GM18511 (cell line): ENCODE measurements around the gene ARIH1.
"Not testable (repeated sequence)": the region's sequence is repeated elsewhere in the genome, so short reads cannot be mapped to it uniquely, and the experiment has no call there.

Source experiments
- ATAC-seq: cut with Tn5 transposase; IDR thresholded peaks from one replicate; pipeline ENCODE4 v1.9.1; 2021; ENCODE audit warnings: mild to moderate bottlenecking, moderate library complexity; ENCODE audit not compliant: unreplicated experiment

ARIH1 gene, protein sequence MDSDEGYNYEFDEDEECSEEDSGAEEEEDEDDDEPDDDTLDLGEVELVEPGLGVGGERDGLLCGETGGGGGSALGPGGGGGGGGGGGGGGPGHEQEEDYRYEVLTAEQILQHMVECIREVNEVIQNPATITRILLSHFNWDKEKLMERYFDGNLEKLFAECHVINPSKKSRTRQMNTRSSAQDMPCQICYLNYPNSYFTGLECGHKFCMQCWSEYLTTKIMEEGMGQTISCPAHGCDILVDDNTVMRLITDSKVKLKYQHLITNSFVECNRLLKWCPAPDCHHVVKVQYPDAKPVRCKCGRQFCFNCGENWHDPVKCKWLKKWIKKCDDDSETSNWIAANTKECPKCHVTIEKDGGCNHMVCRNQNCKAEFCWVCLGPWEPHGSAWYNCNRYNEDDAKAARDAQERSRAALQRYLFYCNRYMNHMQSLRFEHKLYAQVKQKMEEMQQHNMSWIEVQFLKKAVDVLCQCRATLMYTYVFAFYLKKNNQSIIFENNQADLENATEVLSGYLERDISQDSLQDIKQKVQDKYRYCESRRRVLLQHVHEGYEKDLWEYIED

DNA sequence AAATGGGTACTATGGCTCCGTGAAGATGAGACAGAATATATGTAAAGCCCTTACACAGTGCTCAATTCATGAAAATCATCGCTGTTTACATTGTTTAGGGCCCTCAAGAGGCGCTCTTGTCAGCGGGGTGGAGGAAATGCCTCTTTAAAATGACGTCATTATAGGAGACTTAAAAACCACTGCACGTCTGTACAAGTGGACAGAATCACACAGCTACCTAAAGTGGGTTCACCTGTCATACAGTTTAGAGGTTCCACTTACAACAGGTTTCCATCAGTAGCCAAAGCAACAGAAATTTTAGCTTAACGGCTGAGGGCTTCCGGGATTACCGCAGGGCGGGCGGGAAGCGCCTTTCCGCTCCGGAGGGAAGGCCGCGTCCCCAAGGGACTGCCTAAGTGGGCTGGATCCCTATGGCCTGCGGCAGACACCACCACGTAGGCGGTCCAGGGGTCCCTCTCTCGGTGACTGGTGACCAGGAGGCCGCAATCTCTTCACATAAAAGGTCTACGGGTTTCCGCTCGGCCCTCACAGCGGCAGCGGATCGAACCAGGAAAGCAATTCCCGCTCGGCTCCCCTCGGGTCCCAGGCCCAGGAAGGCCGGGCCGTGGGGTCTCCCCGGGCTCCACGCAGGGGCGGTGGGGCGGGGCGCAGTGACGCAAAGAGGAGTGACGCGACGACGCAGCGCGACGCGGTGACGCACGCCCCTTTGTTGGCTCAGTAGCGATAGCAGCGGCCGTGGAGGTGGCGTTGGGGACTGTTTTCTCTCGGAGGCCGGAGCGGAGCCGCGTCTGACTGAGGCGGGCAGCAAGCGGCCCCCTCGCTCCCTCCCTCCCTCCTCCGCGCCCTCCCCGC is at the start of gene ARIH1:
TSS of gene ARIH1 (plus strand) at position 717 of the 852 bp plus-strand sequence. CDS start 310 bp downstream, outside the sequence.
- ATAC-seq = peak; percentile 82

DNA sequence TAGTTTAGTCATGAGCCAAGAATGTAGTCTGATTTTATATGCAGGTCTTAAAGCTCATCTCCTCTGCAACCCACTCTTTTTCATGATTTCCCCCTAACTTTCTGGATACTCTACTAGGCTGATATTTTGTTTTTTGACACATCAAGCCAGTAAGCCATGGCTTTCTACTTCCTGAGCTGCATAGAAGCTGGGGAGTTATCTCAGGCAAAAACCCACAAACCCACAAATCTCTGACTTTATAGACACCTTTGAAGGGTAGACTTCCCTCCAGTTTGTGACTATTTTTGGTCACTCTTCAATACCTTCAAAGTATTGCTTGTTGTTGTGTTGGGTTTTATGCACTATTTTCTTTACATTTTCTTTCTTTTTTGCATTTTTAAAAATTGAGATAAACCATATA is 47.4 kb upstream of the ARIH1 start:
- ATAC-seq = no peak

DNA sequence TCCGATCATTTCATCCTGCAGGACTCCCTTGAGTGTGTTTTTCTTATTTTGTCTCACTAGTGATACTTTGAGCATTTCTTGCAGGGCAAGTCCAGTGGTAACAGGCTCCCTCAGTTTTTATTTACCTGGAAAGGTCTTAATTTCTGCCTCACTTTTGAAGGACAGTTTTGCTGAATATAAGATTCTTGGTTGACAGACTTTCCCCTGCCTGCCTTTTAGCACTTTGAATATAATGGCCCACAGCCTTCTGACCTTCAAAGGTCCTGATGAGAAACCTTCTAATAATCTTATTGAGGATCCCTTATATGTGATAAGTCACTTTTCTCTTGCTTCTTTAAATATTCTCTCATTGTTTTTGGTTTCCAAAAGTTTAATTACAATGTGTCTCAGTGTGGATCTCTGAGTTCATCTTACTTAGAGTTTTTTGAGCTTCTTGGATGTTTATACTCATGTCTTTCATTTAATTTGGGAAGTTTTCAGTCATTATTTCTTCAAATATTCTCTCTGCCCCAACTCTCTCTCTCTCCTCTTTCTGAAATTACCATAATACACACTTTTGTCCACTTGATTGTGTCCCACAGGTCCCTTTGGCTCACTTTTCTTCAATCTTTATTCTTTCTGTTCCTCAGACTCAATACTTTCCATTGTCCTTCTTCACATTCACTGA is 36.3 kb upstream of the ARIH1 start:
- no peak for ATAC-seq

DNA sequence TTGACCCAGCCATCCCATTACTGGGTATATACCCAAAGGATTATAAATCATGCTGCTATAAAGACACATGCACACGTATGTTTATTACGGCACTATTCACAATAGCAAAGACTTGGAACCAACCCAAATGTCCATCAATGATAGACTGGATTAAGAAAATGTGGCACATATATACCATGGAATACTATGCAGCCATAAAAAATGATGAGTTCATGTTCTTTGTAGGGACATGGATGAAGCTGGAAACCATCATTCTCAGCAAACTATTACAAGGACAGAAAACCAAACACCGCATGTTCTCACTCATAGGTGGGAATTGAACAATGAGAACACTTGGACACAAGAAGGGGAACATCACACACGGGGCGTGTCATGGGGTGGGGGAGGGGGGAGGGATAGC is 31.3 kb upstream of the ARIH1 start:
- not testable (repeated sequence) for ATAC-seq

DNA sequence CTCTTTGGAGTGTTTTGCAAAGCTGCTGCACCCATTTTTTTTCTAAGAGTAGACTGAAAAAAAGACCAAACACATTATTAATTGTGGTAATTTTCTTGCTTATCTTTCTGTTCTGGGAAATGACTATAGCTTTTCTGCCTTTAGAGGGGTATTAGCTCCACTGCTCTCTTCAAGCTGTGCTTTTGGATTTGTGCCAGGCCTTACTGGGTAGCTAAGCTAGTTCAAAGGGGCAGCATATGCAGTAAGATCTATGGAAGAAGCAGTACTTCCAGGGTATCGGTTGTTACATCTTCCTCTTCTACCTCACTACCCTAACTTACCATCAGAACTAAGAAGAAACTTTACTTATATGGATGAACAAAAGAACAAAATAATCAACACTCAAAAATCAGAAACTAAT is 28.7 kb upstream of the ARIH1 start:
- ATAC-seq = no peak

DNA sequence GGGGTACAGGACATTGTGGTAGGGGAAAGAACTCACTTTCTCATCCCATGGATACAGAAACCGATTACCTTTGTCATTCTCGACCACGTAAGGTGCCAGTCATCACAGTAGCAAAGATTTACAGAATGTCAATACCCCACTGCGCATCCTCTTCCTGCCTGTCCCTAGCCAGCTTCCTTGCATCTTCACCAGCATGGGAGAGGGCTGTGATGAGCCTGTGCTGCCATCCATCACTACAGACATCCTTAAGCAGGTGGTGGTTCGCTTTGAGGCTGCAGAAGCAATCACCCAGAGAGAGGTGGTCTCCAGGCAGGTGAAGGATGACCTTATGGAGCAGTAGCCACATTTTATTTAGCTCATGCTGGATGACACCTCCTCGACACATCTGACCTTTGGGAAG is 23.3 kb upstream of the ARIH1 start:
- ATAC-seq = no peak

DNA sequence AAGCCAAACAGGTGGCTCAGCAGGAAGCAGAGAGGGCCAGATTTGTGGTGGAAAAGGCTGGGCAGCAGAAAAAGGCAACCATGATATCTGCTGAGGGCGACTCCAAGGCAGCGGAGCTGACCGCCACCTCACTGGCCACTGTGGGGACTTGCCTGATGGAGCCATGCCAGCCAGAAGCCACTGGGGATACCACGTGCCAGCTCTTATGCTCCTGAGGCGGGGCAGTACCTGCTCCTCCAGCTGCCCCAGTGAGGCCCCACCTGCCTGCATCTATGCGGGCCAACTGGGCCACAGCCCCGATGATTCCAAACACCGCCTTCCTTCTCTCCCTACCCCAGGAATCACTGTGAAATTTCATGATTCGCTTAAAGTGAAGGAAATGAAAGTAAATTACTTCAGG is 22.9 kb upstream of the ARIH1 start:
- no peak for ATAC-seq

DNA sequence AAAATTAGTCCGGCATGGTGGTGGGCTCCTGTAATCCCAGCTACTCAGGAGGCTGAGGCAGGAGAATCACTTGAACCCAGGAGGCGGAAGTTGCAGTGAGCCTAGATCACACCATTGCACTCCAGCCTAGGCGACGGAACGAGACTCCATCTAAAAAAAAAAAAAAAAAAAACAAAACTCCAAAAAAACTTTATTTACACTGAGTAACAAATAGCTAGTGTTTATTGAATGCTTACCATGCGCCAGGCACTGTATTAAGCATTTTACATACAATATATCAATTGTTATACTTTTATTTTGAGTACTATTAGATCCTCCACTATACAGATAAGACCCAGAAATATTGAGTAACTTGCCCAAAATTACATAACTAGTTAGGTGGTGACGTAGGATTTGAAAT is 17.4 kb upstream of the ARIH1 start:
- ATAC-seq = no peak

DNA sequence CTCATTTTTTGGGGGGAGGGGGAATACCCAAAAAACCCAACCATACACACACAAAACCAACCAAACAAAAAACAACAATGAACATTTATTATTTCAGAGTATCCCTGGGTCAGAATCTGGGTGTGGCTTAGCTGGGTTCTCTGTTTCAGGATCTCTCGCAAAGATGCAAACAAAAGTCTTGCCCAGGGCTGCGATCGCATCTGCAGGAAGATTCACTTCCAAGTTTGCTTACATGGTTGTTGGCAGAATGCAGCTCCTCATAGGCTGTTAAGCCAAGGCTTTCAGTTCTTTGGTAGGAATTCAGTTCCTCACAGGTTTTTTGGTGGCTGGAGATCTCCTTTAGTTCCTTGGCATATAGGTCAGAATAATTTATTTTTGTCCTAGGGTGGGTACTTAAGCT is 13.7 kb upstream of the ARIH1 start:
- ATAC-seq = no peak

DNA sequence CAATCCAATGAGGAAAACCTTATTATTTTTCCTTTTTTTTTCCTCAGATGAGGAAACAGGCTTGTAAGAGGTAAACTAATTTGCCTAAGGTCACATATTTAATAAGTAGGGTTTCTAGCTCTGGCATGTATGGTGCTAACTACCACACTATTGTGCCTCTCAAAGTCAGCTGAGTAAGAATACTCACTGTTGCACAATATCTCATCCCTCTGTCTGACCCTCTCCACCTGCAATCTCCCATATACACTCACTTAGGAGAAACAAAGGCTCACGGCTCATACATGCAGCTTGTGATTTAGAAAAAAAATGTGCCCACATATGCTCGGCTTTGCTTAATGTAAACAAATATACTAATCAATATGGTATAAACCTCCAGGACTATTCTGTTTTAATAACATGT is 10.4 kb upstream of the ARIH1 start:
- no peak for ATAC-seq

DNA sequence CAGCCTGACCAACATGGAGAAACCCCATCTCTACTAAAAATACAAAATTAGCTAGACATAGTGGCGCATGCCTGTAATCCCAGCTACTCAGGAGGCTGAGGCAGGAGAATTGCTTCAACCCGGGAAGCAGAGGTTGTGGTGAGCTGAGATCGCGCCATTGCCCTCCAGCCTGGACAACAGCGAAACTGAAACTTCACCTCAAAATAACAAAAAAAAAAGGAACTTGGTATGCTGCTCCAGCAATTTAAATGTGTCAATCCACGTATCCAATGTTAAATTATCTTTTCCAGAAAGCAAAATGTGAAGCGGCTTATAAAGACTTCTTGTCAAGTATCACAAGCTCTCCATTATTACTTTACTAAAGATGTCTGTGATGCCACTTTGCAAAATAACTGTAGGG is 9.9 kb upstream of the ARIH1 start:
- no peak for ATAC-seq

DNA sequence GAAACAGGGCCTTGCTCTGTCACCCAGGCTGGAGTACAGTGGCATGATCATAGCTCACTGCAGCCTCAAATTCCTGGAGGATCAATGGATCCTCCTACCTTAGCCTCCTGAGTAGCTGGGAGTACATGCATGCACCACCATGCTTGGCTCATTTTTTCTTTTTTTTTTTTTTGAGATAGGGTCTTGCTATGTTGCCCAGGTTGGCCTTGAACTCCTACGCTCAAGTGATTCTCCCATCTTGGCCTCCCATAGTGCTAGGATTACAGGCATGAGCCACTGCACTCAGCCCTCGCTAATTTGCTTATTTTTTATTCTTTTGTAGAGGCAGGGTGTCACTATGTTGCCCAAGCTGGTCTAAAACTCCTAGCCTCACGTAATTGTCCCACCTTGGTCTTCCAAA is 6.0 kb upstream of the ARIH1 start:
- ATAC-seq = no peak

DNA sequence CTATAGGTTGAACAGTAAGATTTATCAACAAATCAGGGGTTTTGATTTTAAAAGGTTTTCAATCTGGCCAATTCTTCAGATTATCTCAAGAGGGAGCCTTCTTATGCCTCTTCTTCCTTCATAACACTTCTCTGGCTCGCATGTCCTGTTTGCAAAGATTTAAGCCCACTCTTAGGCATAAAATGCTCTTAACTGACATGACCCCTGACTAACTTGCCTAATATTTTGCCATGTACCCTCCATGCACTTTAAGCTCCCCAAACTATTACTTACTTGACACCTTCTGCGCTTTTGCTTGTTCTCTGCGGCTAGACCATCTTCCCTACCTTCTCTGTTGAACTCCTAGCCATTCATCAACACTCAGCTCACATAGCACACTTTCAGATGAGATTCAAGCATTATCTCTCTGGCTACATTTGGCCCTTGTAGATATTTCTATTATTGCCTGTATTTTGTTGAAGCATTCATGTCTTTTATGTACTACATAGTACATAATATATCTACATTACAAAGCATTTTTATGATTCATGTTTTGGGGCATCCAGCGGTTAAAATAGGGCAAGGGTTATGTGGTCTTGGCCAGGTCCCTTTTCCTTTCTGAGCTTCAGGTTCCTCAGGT is 1.0 kb upstream of the ARIH1 start:
- no peak for ATAC-seq

DNA sequence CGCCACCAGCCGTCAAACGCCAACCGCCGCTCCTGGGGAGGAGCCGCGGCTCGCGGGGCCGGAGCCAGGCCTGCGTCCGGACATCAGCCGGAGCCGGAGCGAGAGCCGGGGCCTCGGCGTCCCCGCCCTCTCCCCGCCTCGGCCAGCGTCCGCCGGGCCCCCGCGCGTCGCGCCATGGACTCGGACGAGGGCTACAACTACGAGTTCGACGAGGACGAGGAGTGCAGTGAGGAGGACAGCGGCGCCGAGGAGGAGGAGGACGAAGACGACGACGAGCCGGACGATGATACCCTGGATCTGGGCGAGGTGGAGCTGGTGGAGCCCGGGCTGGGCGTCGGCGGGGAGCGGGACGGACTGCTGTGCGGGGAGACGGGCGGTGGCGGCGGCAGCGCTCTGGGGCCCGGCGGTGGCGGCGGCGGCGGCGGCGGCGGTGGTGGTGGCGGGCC is 359 bp downstream of the ARIH1 start:
- ATAC-seq = no peak

DNA sequence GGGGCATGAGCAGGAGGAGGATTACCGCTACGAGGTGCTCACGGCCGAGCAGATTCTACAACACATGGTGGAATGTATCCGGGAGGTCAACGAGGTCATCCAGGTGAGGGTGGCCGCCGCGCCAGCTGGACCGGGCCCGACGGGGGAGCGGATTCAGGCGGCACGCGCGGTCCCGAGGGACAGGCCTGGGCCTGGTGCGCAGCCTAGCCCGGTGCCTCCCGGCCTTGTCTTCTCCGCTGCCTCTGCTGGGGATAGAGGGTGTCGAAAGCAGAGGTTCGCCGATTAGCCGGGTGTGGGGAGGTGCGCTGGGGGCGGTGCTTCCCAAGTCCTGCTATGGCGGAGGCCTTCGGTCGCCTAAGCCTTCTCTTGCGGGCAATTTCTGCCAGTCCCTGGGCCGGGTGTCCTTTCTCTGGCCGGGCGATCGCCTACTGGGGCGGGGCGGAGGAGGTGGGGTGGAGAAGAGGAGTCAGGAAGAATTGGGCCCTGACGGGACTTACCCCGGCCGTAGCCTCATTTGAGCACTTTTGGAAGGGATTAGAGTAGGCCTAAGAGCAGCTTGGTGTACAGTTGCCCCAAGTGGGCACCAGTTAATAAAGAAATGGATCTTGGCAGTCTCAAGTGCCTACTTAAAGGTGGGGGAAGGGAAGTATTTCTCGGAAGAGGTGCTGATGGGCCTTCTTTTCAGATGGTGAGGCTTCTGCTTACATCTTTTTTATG is 940 bp downstream of the ARIH1 start:
- peak; percentile 49 for ATAC-seq

DNA sequence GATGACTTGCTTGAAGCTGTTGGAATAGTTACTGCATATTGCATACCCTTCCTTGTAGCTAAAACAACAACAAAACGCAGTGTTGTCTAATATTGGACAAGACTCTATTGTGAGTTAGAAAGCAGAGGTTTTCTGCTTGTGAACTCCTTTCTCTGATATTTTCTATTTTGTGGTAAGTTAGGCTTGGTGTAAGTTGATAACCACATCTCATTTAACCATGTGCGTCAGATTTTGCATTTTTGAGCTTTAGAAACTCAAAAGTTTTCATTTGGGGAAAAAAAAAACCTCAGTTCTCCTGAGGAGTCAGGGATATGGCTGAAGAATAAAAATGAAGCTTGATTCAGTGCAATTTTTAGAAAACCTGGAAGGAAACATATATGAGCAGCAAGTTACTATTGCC is 1.5 kb downstream of the ARIH1 start:
- no peak for ATAC-seq

DNA sequence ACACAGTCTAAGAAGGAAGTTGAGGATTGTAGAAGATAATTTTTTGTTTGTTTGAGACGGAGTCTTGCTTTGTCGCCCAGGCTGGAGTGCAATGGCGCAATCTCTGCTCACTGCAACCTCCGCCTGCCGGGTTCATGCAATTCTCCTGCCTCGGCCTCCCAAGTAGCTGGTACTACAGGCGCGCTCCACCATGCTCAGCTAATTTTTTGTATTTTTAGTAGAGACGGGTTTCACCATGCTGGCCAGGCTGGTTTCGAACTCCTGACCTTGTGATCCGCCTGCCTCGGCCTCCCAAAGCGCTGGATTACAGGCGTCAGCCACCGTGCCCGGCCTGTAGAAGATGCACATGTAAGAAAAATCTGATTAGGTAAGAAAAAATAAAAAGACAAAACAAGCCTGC is 2.2 kb downstream of the ARIH1 start:
- ATAC-seq = not testable (repeated sequence)

DNA sequence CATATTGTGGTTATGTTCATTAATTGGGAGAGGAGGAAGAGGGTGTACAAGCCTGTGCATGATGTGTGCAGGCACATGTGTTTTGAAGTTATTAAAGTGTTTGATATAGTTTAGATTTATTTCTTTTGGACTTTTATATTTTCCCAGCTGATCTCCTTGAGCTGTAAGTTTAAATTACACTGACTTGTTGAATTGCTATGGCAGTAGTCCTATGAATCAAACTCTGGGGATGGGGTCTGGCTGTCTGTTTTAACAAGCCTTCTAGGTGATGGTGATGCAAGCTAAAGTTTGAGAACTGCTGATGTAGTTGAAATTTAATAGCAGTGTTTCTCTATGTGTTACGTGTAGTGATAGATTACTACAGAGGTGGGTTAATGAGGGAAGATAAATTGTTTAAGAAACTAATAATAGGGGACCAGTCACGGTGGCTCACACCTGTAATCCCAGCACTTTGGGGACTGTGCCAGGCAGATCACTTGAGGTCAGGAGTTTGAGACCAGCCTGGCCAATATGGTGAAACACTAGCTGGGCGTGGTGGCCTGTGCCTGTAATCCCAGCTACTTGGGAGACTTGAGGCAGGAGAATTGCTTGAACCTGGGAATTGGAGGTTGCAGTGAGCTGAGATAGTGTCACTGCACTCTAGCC is 7.0 kb downstream of the ARIH1 start:
- ATAC-seq = no peak

DNA sequence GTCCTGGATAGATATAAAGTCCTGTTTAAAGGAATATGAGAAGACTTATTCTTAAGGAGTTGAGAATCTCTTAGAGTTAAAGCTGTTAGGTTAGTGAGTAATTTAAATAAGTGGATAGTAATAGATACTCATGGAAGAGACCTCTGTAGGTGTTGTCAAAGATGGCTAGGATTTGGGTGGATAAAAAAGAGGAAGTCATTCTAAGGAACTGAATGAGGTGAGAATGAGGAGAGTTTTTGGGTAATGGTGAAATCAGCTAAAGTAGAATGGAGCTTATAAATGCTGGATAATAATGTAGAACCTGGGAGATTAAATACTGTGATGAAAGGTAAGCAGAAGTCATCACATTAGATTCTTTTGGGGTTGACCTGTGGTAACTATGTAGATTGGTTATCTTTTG is 8.1 kb downstream of the ARIH1 start:
- no peak for ATAC-seq

DNA sequence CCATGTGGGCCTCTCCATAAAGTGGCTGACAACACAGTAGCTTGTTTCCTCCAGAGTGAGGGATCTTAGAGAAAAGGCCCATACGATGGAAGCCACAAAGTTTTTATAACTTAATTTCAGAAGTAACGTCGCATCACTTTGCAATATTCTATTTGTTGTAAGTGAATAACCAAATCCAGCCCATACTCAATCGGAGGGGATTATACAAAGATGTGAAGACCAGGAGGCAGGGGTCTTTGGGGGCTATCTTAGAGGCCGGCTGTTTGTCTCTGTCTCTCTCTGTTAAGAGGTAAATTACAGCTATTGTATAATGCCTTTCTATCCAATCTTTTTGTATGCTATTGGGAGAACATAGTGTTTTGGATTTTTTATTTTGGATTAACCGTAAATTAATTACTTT is 9.1 kb downstream of the ARIH1 start:
- no peak for ATAC-seq
